Stomach (tissue), 4 donors: ENCODE measurements around the gene RAET1G.
"Not testable (repeated sequence)": the region's sequence is repeated elsewhere in the genome, so short reads cannot be mapped to it uniquely, and the experiment has no call there.

Source experiments
- CTCF ChIP-seq, 7 experiments: fragments of 450-650 bp in 4 of 7; fragments of 200-600 bp in 3 of 7; sonication (generic) in 3 of 7; IDR thresholded peaks; one replicate each; pipeline ENCODE4 v1.5.1; 2016 to 2019; ENCODE audit warnings: antibody characterized with exemption in 7 of 7, control low read depth in 2 of 7, mild to moderate bottlenecking in 1 of 7
- EP300 ChIP-seq: sonication (generic); formaldehyde crosslinking; IDR thresholded peaks from one replicate; pipeline ENCODE4 v1.6.1; 2017; ENCODE audit warnings: antibody characterized with exemption
- POLR2AphosphoS5 ChIP-seq, 3 donors: sonication (generic); formaldehyde crosslinking; IDR thresholded peaks; one replicate each; pipeline ENCODE4 v1.6.1; 2016; ENCODE audit warnings: antibody characterized with exemption in 3 of 3

- not testable (repeated sequence) for TF ChIP-seq CTCF (IDR thresholded peaks at IDR 0.05); POLR2AphosphoS5 (IDR thresholded peaks at IDR 0.05); EP300
Observed at GRCh38 chr6:149912680-149913079, 10.2 kb downstream of the RAET1G start.
